Sigmoid colon (tissue), 7 donors: ENCODE measurements around the gene CCDC91. TPM values are rescaled to one million over a fixed set of nuclear protein-coding genes. Genes with fewer than 3 reads are reported as not detected.

Source experiments
- DNase-seq: peaks from one replicate; pipeline ENCODE4 v3.0.0-alpha.2; 2019
- H3K27ac ChIP-seq, 4 donors: fragments of 200-600 bp; sonication (generic); one replicate each; pipeline ENCODE4 v1.5.1; 2016 to 2019; ENCODE audit warnings: mild to moderate bottlenecking in 1 of 4
- H3K27me3 ChIP-seq, 3 donors: fragments of 200-600 bp; sonication (generic); one replicate each; pipeline ENCODE4 v1.5.1; 2019; ENCODE audit warnings: mild to moderate bottlenecking in 1 of 3
- H3K36me3 ChIP-seq, 4 donors: fragments of 200-600 bp; sonication (generic); one replicate each; pipeline ENCODE4 v1.5.1; 2016 to 2019
- H3K4me1 ChIP-seq, 4 donors: fragments of 200-600 bp; sonication (generic); one replicate each; pipeline ENCODE4 v1.5.1; 2017 to 2019
- H3K4me3 ChIP-seq, 4 donors: fragments of 200-600 bp; sonication (generic); one replicate each; pipeline ENCODE4 v1.5.1; 2017 to 2019; ENCODE audit warnings: mild to moderate bottlenecking in 2 of 4, moderate library complexity in 1 of 4
- H3K9me3 ChIP-seq, 4 donors: fragments of 200-600 bp in 3 of 4; sonication (generic) in 3 of 4; one replicate each; pipeline versions ENCODE4 v1.5.1 to v1.6.1; 2013 to 2019
- CTCF ChIP-seq, 4 experiments: fragments of 450-650 bp in 3 of 4; fragments of 200-600 bp in 1 of 4; IDR thresholded peaks; one replicate each; pipeline ENCODE4 v1.5.1; 2016 to 2019; ENCODE audit warnings: antibody characterized with exemption in 4 of 4, mild to moderate bottlenecking in 3 of 4, moderate library complexity in 2 of 4
- EP300 ChIP-seq, 4 donors: sonication (generic); formaldehyde crosslinking; IDR thresholded peaks; one replicate each; pipeline ENCODE4 v1.6.1; 2017; ENCODE audit warnings: antibody characterized with exemption in 4 of 4
- POLR2A ChIP-seq, 2 donors: fragments of 450-650 bp; IDR thresholded peaks; one replicate each; pipeline ENCODE4 v1.6.1; 2016; ENCODE audit warnings: antibody characterized with exemption in 2 of 2, mild to moderate bottlenecking in 2 of 2, moderate library complexity in 2 of 2
- POLR2AphosphoS5 ChIP-seq, 4 donors: sonication (generic); formaldehyde crosslinking; IDR thresholded peaks; one replicate each; pipeline ENCODE4 v1.6.1; 2017; ENCODE audit warnings: antibody characterized with exemption in 4 of 4
- WGBS, 2 donors: extraction: QIAGEN DNeasy Blood & Tissue Kit; methylation state at CpG; one replicate each; pipeline ENCODE4 v1.1.7; 2013; 5-methylcytosine and 5-hydroxymethylcytosine counted together
- intact Hi-C: fragments of 100-400 bp; cut with DNase I; formaldehyde crosslinking; loops from one replicate; pipeline ENCODE4 v1.15.1; 2023
- polyA plus RNA-seq, 3 donors: library from polyadenylated mRNA; stranded (reverse); fragments of 200-250 nt; gene quantifications; one replicate each; pipeline ENCODE4 v1.2.3, GENCODE V29; 2013
- total RNA-seq, 4 donors: library from RNA; depleted of rRNA; stranded (reverse); fragments of >200 nt; gene quantifications; one replicate each; pipeline ENCODE4 v1.1.0, GENCODE V29; 2016
- donor health status: healthy with polysubstance abuse.
- donor health status: Bipolar disorder and iron deficiency.
- donor health status: healthy.

CCDC91 gene
- total and polyA plus RNA-seq, 7 donors, result 12.4 to 85.7 (median 42.9) TPM

- H3K36me3 ChIP-seq, result no peaks in the 10 kb centered on the region
- intact Hi-C loops, result no loop called here
- no peaks in the 10 kb centered on the region for H3K27me3 ChIP-seq
- H3K9me3 ChIP-seq, result no peaks in the 10 kb centered on the region
- H3K4me3 ChIP-seq, result no peak overlapping the region
- 96 to 97% methylated on average over 1 of the region's 1 CpG for WGBS, 2 donors
- DNase-seq, result no peak
- TF ChIP-seq EP300 (IDR thresholded peaks at IDR 0.05) (no peak), POLR2AphosphoS5 (IDR thresholded peaks at IDR 0.05) (no peak)
- no peak overlapping the region for H3K27ac ChIP-seq
- H3K4me1 ChIP-seq, result no peaks in the 10 kb centered on the region
Observed at GRCh38 chr12:28278960-28279359, 88.7 kb downstream of the CCDC91 start.

GRCh38 chr12:28286352-28286751 is 96.1 kb downstream of the CCDC91 start:
- Histone ChIP-seq H3K9me3 (peaks cover 3 to 14% (median 9%) of the 10 kb centered on the region in 4 donors), H3K4me3 (no peak overlapping the region), H3K4me1 (no peaks in the 10 kb centered on the region), H3K27me3 (no peaks in the 10 kb centered on the region), H3K36me3 (no peaks in the 10 kb centered on the region), H3K27ac (no peak overlapping the region)
- TF ChIP-seq EP300 (IDR thresholded peaks at IDR 0.05) (no peak), CTCF (IDR thresholded peaks at IDR 0.05) (no peak), POLR2A (IDR thresholded peaks at IDR 0.05) (no peak), POLR2AphosphoS5 (IDR thresholded peaks at IDR 0.05) (no peak)
- intact Hi-C loops, result no loop called here
- no peak for DNase-seq

GRCh38 chr12:28290262-28290661 is 100.0 kb downstream of the CCDC91 start:
- TF ChIP-seq POLR2AphosphoS5 (IDR thresholded peaks at IDR 0.05) (no peak), EP300 (IDR thresholded peaks at IDR 0.05) (no peak), CTCF (IDR thresholded peaks at IDR 0.05) (no peak), POLR2A (IDR thresholded peaks at IDR 0.05) (no peak)
- peaks cover 3 to 14% (median 9%) of the 10 kb centered on the region in 4 donors for H3K9me3 ChIP-seq
- no peaks in the 10 kb centered on the region for H3K36me3 ChIP-seq
- H3K4me1 ChIP-seq, result no peaks in the 10 kb centered on the region
- H3K27me3 ChIP-seq, result no peaks in the 10 kb centered on the region
- no peak overlapping the region for H3K27ac ChIP-seq
- no peak overlapping the region for H3K4me3 ChIP-seq
- intact Hi-C loops, result no loop called here
- DNase-seq, result no peak

- Histone ChIP-seq H3K36me3 (no peaks in the 10 kb centered on the region), H3K9me3 (peaks cover 3 to 14% (median 9%) of the 10 kb centered on the region in 4 donors), H3K27ac (no peak overlapping the region), H3K4me3 (no peak overlapping the region), H3K27me3 (no peaks in the 10 kb centered on the region), H3K4me1 (no peaks in the 10 kb centered on the region)
- intact Hi-C loops, result no loop called here
- TF ChIP-seq EP300 (IDR thresholded peaks at IDR 0.05), result no peak
- no peak for TF ChIP-seq POLR2AphosphoS5 (IDR thresholded peaks at IDR 0.05)
- no peak for TF ChIP-seq POLR2A (IDR thresholded peaks at IDR 0.05)
- no peak for TF ChIP-seq CTCF (IDR thresholded peaks at IDR 0.05)
- WGBS, 2 donors, result 69 to 83% methylated on average over 2 of the region's 2 CpGs
- no peak for DNase-seq
Observed at GRCh38 chr12:28292699-28293098, 102.4 kb downstream of the CCDC91 start.

GRCh38 chr12:28294300-28294699 is 104.0 kb downstream of the CCDC91 start:
- WGBS, 2 donors, result 86 to 90% methylated on average over 6 of the region's 6 CpGs

More at GRCh38 chr12:28294300-28294699, 104.0 kb downstream of the CCDC91 start:
- H3K27me3 ChIP-seq, result no peaks in the 10 kb centered on the region
- H3K4me1 ChIP-seq, result no peaks in the 10 kb centered on the region
- no peak overlapping the region for H3K4me3 ChIP-seq
- DNase-seq, result no peak
- intact Hi-C loops, result no loop called here
- H3K9me3 ChIP-seq, result peaks cover 3 to 14% (median 6%) of the 10 kb centered on the region in 4 donors
- no peak overlapping the region for H3K27ac ChIP-seq
- no peak for TF ChIP-seq EP300 (IDR thresholded peaks at IDR 0.05)
- TF ChIP-seq CTCF (IDR thresholded peaks at IDR 0.05), result no peak
- TF ChIP-seq POLR2AphosphoS5 (IDR thresholded peaks at IDR 0.05), result no peak
- TF ChIP-seq POLR2A (IDR thresholded peaks at IDR 0.05), result no peak
- H3K36me3 ChIP-seq, result no peaks in the 10 kb centered on the region
